Activated CD4-positive, alpha-beta T cell treated with anti-CD3 and anti-CD28 coated beads for 36 hours (primary cell): Measurements from ENCODE around the gene UBE2G2. TPM values are rescaled to one million over a fixed set of nuclear protein-coding genes. Genes with fewer than 3 reads are reported as not detected.

ENCODE experiments used
- ATAC-seq: fragments of 200-7000 bp; cut with Tn5 transposase; one replicate; pipeline ENCODE4 v1.10.0; 2021; ENCODE audit warnings: mild to moderate bottlenecking, moderate library complexity
- CTCF ChIA-PET: fragments of 350-600 bp; sonication (Branson Sonifier 250); formaldehyde crosslinking; loops from one replicate; lab custom pipeline; 2021; ENCODE audit warnings: antibody characterized with exemption; lab: Charles Lee
- POLR2A ChIA-PET: fragments of 350-600 bp; sonication (Branson Sonifier 250); formaldehyde crosslinking; loops from one replicate; lab custom pipeline; 2021; ENCODE audit warnings: antibody characterized with exemption, inconsistent platforms; lab: Charles Lee
- DNase-seq: peaks from one replicate; pipeline ENCODE4 v3.0.0-alpha.2; 2020
- H3K27ac Mint-ChIP-seq: one replicate; pipeline ENCODE4 v1.8.0; 2021; ENCODE audit warnings: mixed read lengths
- H3K27me3 Mint-ChIP-seq: one replicate; pipeline ENCODE4 v1.8.0; 2021; ENCODE audit warnings: mixed read lengths
- H3K36me3 Mint-ChIP-seq: one replicate; pipeline ENCODE4 v1.8.0; 2021; ENCODE audit warnings: low read depth, mixed read lengths
- H3K4me1 Mint-ChIP-seq: one replicate; pipeline ENCODE4 v1.8.0; 2021; ENCODE audit warnings: mixed read lengths
- H3K4me3 Mint-ChIP-seq: one replicate; pipeline ENCODE4 v1.8.0; 2021; ENCODE audit warnings: mild to moderate bottlenecking, moderate library complexity, mixed read lengths
- H3K9me3 Mint-ChIP-seq: one replicate; pipeline ENCODE4 v1.8.0; 2021; ENCODE audit warnings: low read depth, mixed read lengths
- intact Hi-C, 2 experiments: fragments of 100-400 bp; cut with DNase I in 1 of 2; cut with micrococcal nuclease in 1 of 2; formaldehyde crosslinking; loops; one replicate each; pipeline versions ENCODE4 v1.14.2 to v1.15.1; 2022 to 2024; cut with DNase I, micrococcal nuclease
- total RNA-seq, 2 experiments: library from RNA; stranded (reverse); gene quantifications; one replicate each; pipeline ENCODE4 v1.2.3, GENCODE V29; 2021

Gene UBE2G2
- total RNA-seq, 2 experiments from 2014 or later: 103 to 121 TPM

GRCh38 chr21:44753357-44753756 is 48.3 kb downstream of the UBE2G2 start:
- ChIA-PET POLR2A (no interaction called here), CTCF (no interaction called here)
- H3K4me3 Mint-ChIP-seq: no peak overlapping the region
- intact Hi-C loops: no loop called here
- no peaks in the 10 kb centered on the region for H3K4me1 Mint-ChIP-seq
- H3K27me3 Mint-ChIP-seq: peaks cover 8% of the 10 kb centered on the region
- H3K27ac Mint-ChIP-seq: no peak overlapping the region
- no peaks in the 10 kb centered on the region for H3K9me3 Mint-ChIP-seq
- DNase-seq (no peak), ATAC-seq (no peak)
- H3K36me3 Mint-ChIP-seq: no peaks in the 10 kb centered on the region

- POLR2A ChIA-PET: no interaction called here
These were observed 48.9 kb downstream of the UBE2G2 start for GRCh38 chr21:44752671-44753235.

GRCh38 chr21:44751799-44752636 is 49.6 kb downstream of the UBE2G2 start:
- no peak for ATAC-seq
- ChIA-PET POLR2A (no interaction called here), CTCF (interaction anchor here (0.6 kb wide), 1 partner anchor 137 kb away, joined by 3 read pairs; no protein-coding TSS in a partner anchor)
- Mint-ChIP-seq H3K36me3 (no peaks in the 10 kb centered on the region), H3K9me3 (no peaks in the 10 kb centered on the region), H3K4me3 (no peak overlapping the region), H3K27me3 (peaks cover 8% of the 10 kb centered on the region), H3K27ac (no peak overlapping the region), H3K4me1 (no peaks in the 10 kb centered on the region)
- intact Hi-C loops: no loop called here
- DNase-seq: no peak

More at GRCh38 chr21:44752671-44753235, 48.9 kb downstream of the UBE2G2 start:
- H3K36me3 Mint-ChIP-seq: no peaks in the 10 kb centered on the region
- no peaks in the 10 kb centered on the region for H3K4me1 Mint-ChIP-seq
- H3K4me3 Mint-ChIP-seq: no peak overlapping the region
- DNase-seq: no peak
- intact Hi-C loops: no loop called here
- H3K27me3 Mint-ChIP-seq: peaks cover 8% of the 10 kb centered on the region
- no peak for ATAC-seq
- CTCF ChIA-PET: interaction anchor here (0.6 kb wide), 1 partner anchor 136 kb away, joined by 3 read pairs; no protein-coding TSS in a partner anchor
- no peaks in the 10 kb centered on the region for H3K9me3 Mint-ChIP-seq
- no peak overlapping the region for H3K27ac Mint-ChIP-seq

GRCh38 chr21:44751186-44751798 is 50.3 kb downstream of the UBE2G2 start:
- no peak overlapping the region for H3K27ac Mint-ChIP-seq
- H3K4me1 Mint-ChIP-seq: no peaks in the 10 kb centered on the region
- CTCF ChIA-PET: interaction anchor here (0.7 kb wide), 1 partner anchor 199 kb away, joined by 3 read pairs; no protein-coding TSS in a partner anchor
- no peaks in the 10 kb centered on the region for H3K36me3 Mint-ChIP-seq
- no peak for ATAC-seq
- DNase-seq: no peak
- H3K9me3 Mint-ChIP-seq: no peaks in the 10 kb centered on the region
- POLR2A ChIA-PET: no interaction called here
- H3K27me3 Mint-ChIP-seq: peaks cover 8% of the 10 kb centered on the region
- intact Hi-C loops: no loop called here
- H3K4me3 Mint-ChIP-seq: no peak overlapping the region

- ATAC-seq (no peak), DNase-seq (no peak)
- intact Hi-C loops: no loop called here
- CTCF ChIA-PET: interaction anchor here (0.7 kb wide), 1 partner anchor 200 kb away, joined by 3 read pairs; no protein-coding TSS in a partner anchor
- POLR2A ChIA-PET: no interaction called here
- no peak overlapping the region for H3K27ac Mint-ChIP-seq
- H3K4me1 Mint-ChIP-seq: no peaks in the 10 kb centered on the region
- H3K4me3 Mint-ChIP-seq: no peak overlapping the region
- peaks cover 8% of the 10 kb centered on the region for H3K27me3 Mint-ChIP-seq
- no peaks in the 10 kb centered on the region for H3K36me3 Mint-ChIP-seq
- no peaks in the 10 kb centered on the region for H3K9me3 Mint-ChIP-seq
These were observed 51.0 kb downstream of the UBE2G2 start for GRCh38 chr21:44750675-44751025.

GRCh38 chr21:44749759-44750674 is 51.6 kb downstream of the UBE2G2 start:
- no peak for ATAC-seq
- Mint-ChIP-seq H3K27ac (no peak overlapping the region), H3K4me3 (no peak overlapping the region), H3K36me3 (no peaks in the 10 kb centered on the region), H3K27me3 (peaks cover 8% of the 10 kb centered on the region), H3K4me1 (no peaks in the 10 kb centered on the region), H3K9me3 (no peaks in the 10 kb centered on the region)
- POLR2A ChIA-PET: no interaction called here
- no peak for DNase-seq
- intact Hi-C loops: no loop called here
- CTCF ChIA-PET: interaction anchor here (0.7 to 1.1 kb wide), 4 partner anchors 10 to 381 kb away, joined by 3 read pairs; no protein-coding TSS in a partner anchor

- DNase-seq (no peak), ATAC-seq (no peak)
- POLR2A ChIA-PET: no interaction called here
- CTCF ChIA-PET: interaction anchor here (0.7 to 1.1 kb wide), 4 partner anchors 9 to 380 kb away, joined by 3 to 4 read pairs (median 3); no protein-coding TSS in a partner anchor
- no peaks in the 10 kb centered on the region for H3K4me1 Mint-ChIP-seq
- H3K9me3 Mint-ChIP-seq: no peaks in the 10 kb centered on the region
- intact Hi-C loops: no loop called here
- H3K36me3 Mint-ChIP-seq: no peaks in the 10 kb centered on the region
- peaks cover 8% of the 10 kb centered on the region for H3K27me3 Mint-ChIP-seq
- no peak overlapping the region for H3K27ac Mint-ChIP-seq
- no peak overlapping the region for H3K4me3 Mint-ChIP-seq
These were observed 52.4 kb downstream of the UBE2G2 start for GRCh38 chr21:44749116-44749758.

GRCh38 chr21:44748621-44749020 is 53.0 kb downstream of the UBE2G2 start:
- DNase-seq (no peak), ATAC-seq (no peak)
- Mint-ChIP-seq H3K36me3 (no peaks in the 10 kb centered on the region), H3K9me3 (no peaks in the 10 kb centered on the region), H3K27me3 (peaks cover 8% of the 10 kb centered on the region), H3K4me3 (no peak overlapping the region), H3K27ac (no peak overlapping the region), H3K4me1 (no peaks in the 10 kb centered on the region)
- intact Hi-C loops: no loop called here
- POLR2A ChIA-PET: no interaction called here
- CTCF ChIA-PET: interaction anchor here (1.0 kb wide), 1 partner anchor 45 kb away, joined by 4 read pairs; no protein-coding TSS in a partner anchor

GRCh38 chr21:44742418-44743153 is 59.0 kb downstream of the UBE2G2 start:
- POLR2A ChIA-PET: no interaction called here
- no peak overlapping the region for H3K27ac Mint-ChIP-seq
- H3K9me3 Mint-ChIP-seq: no peaks in the 10 kb centered on the region
- DNase-seq: no peak
- no peak overlapping the region for H3K4me3 Mint-ChIP-seq
- no peaks in the 10 kb centered on the region for H3K27me3 Mint-ChIP-seq
- no peak for ATAC-seq
- CTCF ChIA-PET: interaction anchor here (0.6 to 1.4 kb wide), 6 partner anchors 19 to 396 kb away, joined by 3 to 9 read pairs (median 3); no protein-coding TSS in a partner anchor
- no peaks in the 10 kb centered on the region for H3K36me3 Mint-ChIP-seq
- H3K4me1 Mint-ChIP-seq: no peaks in the 10 kb centered on the region
- intact Hi-C loops: loop anchor here (1.0 kb wide), 1 partner anchor 232 kb away; no protein-coding TSS in a partner anchor

GRCh38 chr21:44741921-44742320 is 59.7 kb downstream of the UBE2G2 start:
- intact Hi-C loops: loop anchor here (1.0 kb wide), 1 partner anchor 232 kb away; no protein-coding TSS in a partner anchor
- Mint-ChIP-seq H3K4me1 (no peaks in the 10 kb centered on the region), H3K27ac (no peak overlapping the region), H3K9me3 (no peaks in the 10 kb centered on the region), H3K4me3 (no peak overlapping the region), H3K27me3 (no peaks in the 10 kb centered on the region), H3K36me3 (no peaks in the 10 kb centered on the region)
- ATAC-seq: no peak
- no peak for DNase-seq
- ChIA-PET POLR2A (no interaction called here), CTCF (interaction anchor here (1.3 to 1.4 kb wide), 2 partner anchors 228 to 231 kb away, joined by 6 to 9 read pairs; no protein-coding TSS in a partner anchor)
